ENCODE measurements around the gene POU1F1.

The POU1F1 gene

GRCh38 chr3:87228316-87228715, 48.1 kb downstream of the POU1F1 start:
- Mint-ChIP-seq H3K27ac (no peak overlapping the region), H3K4me1 (ENCODE audit: low read depth) (peaks cover 25% of the 10 kb centered on the region)

GRCh38 chr3:87227835-87228144, 48.6 kb downstream of the POU1F1 start:
- Mint-ChIP-seq H3K4me3 (peak overlapping the region; percentile 95), H3K9me3 (peaks cover 3% of the 10 kb centered on the region), H3K36me3 (ENCODE audit: low read depth) (peaks cover 7% of the 10 kb centered on the region), H3K4me1 (ENCODE audit: low read depth) (peaks cover 25% of the 10 kb centered on the region), H3K27ac (peak overlapping the region; percentile 93), H3K27me3 (ENCODE audit: low read depth) (peaks cover 19% of the 10 kb centered on the region)

More at GRCh38 chr3:87228316-87228715, 48.1 kb downstream of the POU1F1 start:
- Mint-ChIP-seq H3K4me3 (peak overlapping the region; percentile 95), H3K36me3 (ENCODE audit: low read depth) (peaks cover 7% of the 10 kb centered on the region), H3K27me3 (ENCODE audit: low read depth) (peaks cover 14% of the 10 kb centered on the region), H3K9me3 (no peaks in the 10 kb centered on the region)

GRCh38 chr3:87227104-87227834, 49.1 kb downstream of the POU1F1 start, which contains the start of gene CHMP2B:
CHMP2B (plus strand) TSS chr3:87227309; CDS start chr3:87227523, 214 bp downstream.
- H3K27me3 Mint-ChIP-seq (ENCODE audit: low read depth) = peaks cover 22% of the 10 kb centered on the region
- peak within 1 kb of the TSS; percentile 93 for H3K27ac Mint-ChIP-seq
- peaks cover 25% of the 10 kb centered on the region for H3K4me1 Mint-ChIP-seq (ENCODE audit: low read depth)
- peak within 1 kb of the TSS; percentile 95 for H3K4me3 Mint-ChIP-seq
- H3K9me3 Mint-ChIP-seq = peaks cover 4% of the 10 kb centered on the region
- peaks cover 7% of the 10 kb centered on the region for H3K36me3 Mint-ChIP-seq (ENCODE audit: low read depth)

GRCh38 chr3:87225659-87226058, 50.7 kb downstream of the POU1F1 start:
- H3K9me3 Mint-ChIP-seq = peaks cover 4% of the 10 kb centered on the region

GRCh38 chr3:87219611-87220010, 56.8 kb downstream of the POU1F1 start:
- Mint-ChIP-seq H3K27ac (no peak overlapping the region), H3K27me3 (ENCODE audit: low read depth) (peaks cover 29% of the 10 kb centered on the region), H3K36me3 (ENCODE audit: low read depth) (no peaks in the 10 kb centered on the region), H3K4me3 (no peak overlapping the region), H3K4me1 (ENCODE audit: low read depth) (no peaks in the 10 kb centered on the region), H3K9me3 (peaks cover 4% of the 10 kb centered on the region)

More at GRCh38 chr3:87225659-87226058, 50.7 kb downstream of the POU1F1 start:
- H3K4me1 Mint-ChIP-seq (ENCODE audit: low read depth) = peaks cover 21% of the 10 kb centered on the region
- H3K27me3 Mint-ChIP-seq (ENCODE audit: low read depth) = peaks cover 24% of the 10 kb centered on the region
- peak overlapping the region; percentile 26 for H3K4me3 Mint-ChIP-seq
- no peak overlapping the region for H3K27ac Mint-ChIP-seq
- H3K36me3 Mint-ChIP-seq (ENCODE audit: low read depth) = peaks cover 2% of the 10 kb centered on the region

GRCh38 chr3:87218560-87218959, 57.8 kb downstream of the POU1F1 start:
- Mint-ChIP-seq H3K27me3 (ENCODE audit: low read depth) (peaks cover 31% of the 10 kb centered on the region), H3K4me3 (no peak overlapping the region), H3K4me1 (ENCODE audit: low read depth) (no peaks in the 10 kb centered on the region), H3K36me3 (ENCODE audit: low read depth) (no peaks in the 10 kb centered on the region), H3K27ac (no peak overlapping the region), H3K9me3 (peaks cover 4% of the 10 kb centered on the region)

All from T-helper 1 cell treated with Interleukin-12 subunit alpha and Interleukin-12 subunit beta and Interleukin-4 antibody, amounts not matched to agents 30 μg/mL and 1 μg/mL, for 36 hours (primary cell).